Kidney epithelial cell (primary cell): ENCODE measurements around the gene UCP2. TPM values are rescaled to one million over a fixed set of nuclear protein-coding genes. Genes with fewer than 3 reads are reported as not detected.

Experiments used
- DNase-seq: peaks from one replicate; pipeline ENCODE4 v3.0.0-alpha.2; 2010; ENCODE audit warnings: low read depth
- H3K27me3 ChIP-seq: 2 replicates; pipeline ENCODE4 v1.6.0; 2011; ENCODE audit warnings: low read length; ENCODE audit not compliant: control insufficient read depth, insufficient read depth
- H3K36me3 ChIP-seq: 2 replicates; pipeline ENCODE4 v1.5.1; 2011; ENCODE audit warnings: low read length; ENCODE audit not compliant: control insufficient read depth, insufficient read depth
- H3K4me3 ChIP-seq: 2 replicates; pipeline ENCODE4 v1.5.1; 2011; ENCODE audit warnings: low read depth, mild to moderate bottlenecking, control low read depth, low read length
- total RNA-seq: library from RNA; depleted of rRNA; stranded (reverse); fragments of >200 nt; gene quantifications from 2 replicates; pipeline ENCODE4 v1.2.3, GENCODE V29; 2015
- TF ChIP-seq, protein P1 (sequence below): IDR thresholded peaks from 2 replicates; pipeline ENCODE4 v1.5.1; 2011; ENCODE audit warnings: mild to moderate bottlenecking, moderate library complexity, low read length, control low read depth, inconsistent platforms; ENCODE audit not compliant: insufficient read depth, poor library complexity, severe bottlenecking

UCP2 gene
- total RNA-seq, 1 donor from 2014 or later: 13.0 TPM

GRCh38 chr11:74004046-74004695, 21.5 kb upstream of the UCP2 start:
- no peaks in the 10 kb centered on the region for H3K27me3 ChIP-seq
- peaks cover 1% of the 10 kb centered on the region for H3K36me3 ChIP-seq
- H3K4me3 ChIP-seq: no peak overlapping the region
- TF ChIP-seq, protein P1, sequence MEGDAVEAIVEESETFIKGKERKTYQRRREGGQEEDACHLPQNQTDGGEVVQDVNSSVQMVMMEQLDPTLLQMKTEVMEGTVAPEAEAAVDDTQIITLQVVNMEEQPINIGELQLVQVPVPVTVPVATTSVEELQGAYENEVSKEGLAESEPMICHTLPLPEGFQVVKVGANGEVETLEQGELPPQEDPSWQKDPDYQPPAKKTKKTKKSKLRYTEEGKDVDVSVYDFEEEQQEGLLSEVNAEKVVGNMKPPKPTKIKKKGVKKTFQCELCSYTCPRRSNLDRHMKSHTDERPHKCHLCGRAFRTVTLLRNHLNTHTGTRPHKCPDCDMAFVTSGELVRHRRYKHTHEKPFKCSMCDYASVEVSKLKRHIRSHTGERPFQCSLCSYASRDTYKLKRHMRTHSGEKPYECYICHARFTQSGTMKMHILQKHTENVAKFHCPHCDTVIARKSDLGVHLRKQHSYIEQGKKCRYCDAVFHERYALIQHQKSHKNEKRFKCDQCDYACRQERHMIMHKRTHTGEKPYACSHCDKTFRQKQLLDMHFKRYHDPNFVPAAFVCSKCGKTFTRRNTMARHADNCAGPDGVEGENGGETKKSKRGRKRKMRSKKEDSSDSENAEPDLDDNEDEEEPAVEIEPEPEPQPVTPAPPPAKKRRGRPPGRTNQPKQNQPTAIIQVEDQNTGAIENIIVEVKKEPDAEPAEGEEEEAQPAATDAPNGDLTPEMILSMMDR: no peak
- no peak for DNase-seq

GRCh38 chr11:74002832-74003231, 20.2 kb upstream of the UCP2 start:
- Histone ChIP-seq H3K36me3 (peaks cover 1% of the 10 kb centered on the region), H3K4me3 (no peak overlapping the region), H3K27me3 (no peaks in the 10 kb centered on the region)
- DNase-seq: no peak
- TF ChIP-seq, protein P1: no peak

- no peak for DNase-seq
- Histone ChIP-seq H3K27me3 (no peaks in the 10 kb centered on the region), H3K36me3 (peaks cover 1% of the 10 kb centered on the region), H3K4me3 (no peak overlapping the region)
- TF ChIP-seq, protein P1: no peak
Observed at GRCh38 chr11:74001822-74002286, 19.2 kb upstream of the UCP2 start.

DNA sequence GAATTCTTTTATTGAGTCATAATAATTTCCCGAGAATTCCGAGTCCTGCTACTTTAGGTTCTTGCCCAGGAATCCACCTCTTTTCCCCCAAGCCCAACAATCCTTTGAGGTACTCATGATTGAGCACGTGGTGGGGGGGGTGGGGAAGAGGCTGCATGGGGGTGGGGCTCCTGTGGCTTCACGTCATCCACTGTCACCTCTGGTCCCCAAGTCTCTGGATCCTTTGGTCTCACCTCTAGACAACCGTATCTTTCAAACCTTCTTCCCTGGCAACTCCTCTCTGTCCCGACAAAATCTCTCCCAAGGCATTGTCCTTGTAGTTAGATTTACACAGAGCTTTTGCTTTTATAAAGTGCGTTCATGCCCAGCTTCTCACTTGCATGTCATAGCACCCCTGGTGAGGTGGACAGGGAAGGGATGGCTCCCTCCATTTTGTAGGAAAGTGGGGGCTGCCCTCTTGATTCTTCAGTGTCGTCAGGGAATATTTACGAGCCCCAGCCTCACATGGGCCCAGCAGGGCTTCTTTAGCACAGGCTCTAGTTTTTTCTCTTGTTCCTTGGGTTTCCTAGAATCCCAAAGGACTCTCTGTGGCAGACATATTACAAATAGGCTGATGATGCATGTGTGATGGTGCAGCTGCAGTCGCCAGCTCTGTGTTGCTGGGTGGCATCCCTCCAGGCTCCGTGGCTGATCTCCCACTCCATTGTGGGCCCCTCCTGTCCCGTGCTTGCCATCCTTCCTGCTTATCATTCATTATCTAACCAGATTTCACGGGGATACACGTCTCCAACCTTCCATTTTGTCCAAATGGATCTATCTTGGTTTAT, 17.9 kb upstream of the UCP2 start:
- DNase-seq: no peak
- no peaks in the 10 kb centered on the region for H3K27me3 ChIP-seq
- peaks cover 1% of the 10 kb centered on the region for H3K36me3 ChIP-seq
- no peak overlapping the region for H3K4me3 ChIP-seq
- TF ChIP-seq, protein P1: no peak

DNA sequence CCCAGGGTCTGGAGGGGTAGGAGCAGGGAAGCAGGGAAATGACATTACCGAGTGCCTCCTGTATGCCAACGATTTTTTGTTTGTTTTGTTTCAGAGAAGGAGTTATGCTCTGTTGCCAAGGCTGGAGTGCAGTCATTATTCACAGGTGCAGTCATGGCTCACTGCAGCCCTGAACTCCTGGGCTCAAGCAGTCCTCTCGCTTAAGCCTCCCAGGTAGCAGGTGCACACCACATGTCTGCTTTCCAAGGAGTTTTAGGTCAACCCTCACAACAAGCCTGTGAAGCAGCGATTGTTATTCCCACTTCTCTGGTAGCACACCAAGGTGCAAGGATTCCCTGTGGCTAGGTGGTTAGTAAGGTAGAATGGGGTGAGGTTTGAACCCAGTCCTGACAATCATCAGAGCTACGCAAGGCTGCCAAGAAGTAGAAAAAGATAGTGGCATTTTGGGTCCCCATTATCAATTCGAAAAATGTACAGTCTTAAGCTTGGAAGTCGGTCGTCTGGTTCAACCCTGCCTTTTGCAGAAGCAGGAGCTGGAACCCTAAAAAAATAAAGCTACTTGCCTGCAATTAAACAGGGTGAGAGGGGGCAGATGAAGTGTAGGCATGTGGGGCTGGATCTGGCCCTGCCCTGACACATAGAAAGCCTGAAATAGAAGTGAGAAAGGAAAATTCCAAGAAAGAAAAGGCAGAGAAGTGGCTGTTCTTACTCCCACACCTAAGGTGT, 17.1 kb upstream of the UCP2 start:
- Histone ChIP-seq H3K4me3 (no peak overlapping the region), H3K36me3 (peaks cover 1% of the 10 kb centered on the region), H3K27me3 (no peaks in the 10 kb centered on the region)
- DNase-seq: no peak
- TF ChIP-seq, protein P1: no peak
